ENCODE data around the gene SLC39A3.

The SLC39A3 gene

GRCh38 chr19:2740314-2740656 is 468 bp upstream of the SLC39A3 start:
- DNase-seq: no peak

DNA sequence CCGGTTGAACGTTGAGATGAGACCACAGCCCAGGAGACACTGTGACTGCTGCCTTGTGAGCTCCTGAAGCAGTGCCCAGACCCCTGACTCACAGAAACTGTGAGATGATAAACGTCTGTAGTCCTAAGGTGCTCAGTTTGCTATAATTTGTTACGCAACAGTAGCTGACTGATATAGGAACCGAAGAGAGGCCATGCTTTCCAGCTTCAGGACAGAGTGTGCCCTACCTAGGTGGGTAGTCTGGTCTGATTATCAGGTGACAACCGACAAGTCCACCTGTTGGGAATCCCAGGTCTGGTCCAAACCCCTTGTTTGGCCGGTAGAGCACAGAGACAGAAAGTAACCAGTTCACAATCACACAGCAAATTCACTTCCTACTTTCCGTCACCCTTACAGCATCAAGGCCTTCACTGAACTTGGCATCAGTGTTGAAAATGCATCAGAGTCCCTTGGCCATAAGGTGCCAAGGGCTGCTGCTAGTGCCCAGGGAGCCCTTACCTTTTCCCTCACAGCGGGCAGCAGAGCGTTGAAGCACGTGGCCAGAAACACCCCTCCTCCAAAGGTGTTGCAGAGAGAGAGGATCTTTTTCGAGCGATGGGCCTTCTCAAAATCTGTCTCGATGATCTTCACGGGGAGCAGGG is 3.1 kb downstream of the SLC39A3 start:
- no peak for DNase-seq

GRCh38 chr19:2735374-2735773 is 4.4 kb downstream of the SLC39A3 start:
- no peak for DNase-seq

GRCh38 chr19:2734589-2735288 is 5.1 kb downstream of the SLC39A3 start:
- DNase-seq: no peak

GRCh38 chr19:2733930-2734588 is 5.8 kb downstream of the SLC39A3 start:
- DNase-seq: no peak

- DNase-seq: no peak
These were observed 6.9 kb downstream of the SLC39A3 start for GRCh38 chr19:2732883-2733282.

- no peak for DNase-seq
These were observed 7.6 kb downstream of the SLC39A3 start for GRCh38 chr19:2732157-2732725.

DNA sequence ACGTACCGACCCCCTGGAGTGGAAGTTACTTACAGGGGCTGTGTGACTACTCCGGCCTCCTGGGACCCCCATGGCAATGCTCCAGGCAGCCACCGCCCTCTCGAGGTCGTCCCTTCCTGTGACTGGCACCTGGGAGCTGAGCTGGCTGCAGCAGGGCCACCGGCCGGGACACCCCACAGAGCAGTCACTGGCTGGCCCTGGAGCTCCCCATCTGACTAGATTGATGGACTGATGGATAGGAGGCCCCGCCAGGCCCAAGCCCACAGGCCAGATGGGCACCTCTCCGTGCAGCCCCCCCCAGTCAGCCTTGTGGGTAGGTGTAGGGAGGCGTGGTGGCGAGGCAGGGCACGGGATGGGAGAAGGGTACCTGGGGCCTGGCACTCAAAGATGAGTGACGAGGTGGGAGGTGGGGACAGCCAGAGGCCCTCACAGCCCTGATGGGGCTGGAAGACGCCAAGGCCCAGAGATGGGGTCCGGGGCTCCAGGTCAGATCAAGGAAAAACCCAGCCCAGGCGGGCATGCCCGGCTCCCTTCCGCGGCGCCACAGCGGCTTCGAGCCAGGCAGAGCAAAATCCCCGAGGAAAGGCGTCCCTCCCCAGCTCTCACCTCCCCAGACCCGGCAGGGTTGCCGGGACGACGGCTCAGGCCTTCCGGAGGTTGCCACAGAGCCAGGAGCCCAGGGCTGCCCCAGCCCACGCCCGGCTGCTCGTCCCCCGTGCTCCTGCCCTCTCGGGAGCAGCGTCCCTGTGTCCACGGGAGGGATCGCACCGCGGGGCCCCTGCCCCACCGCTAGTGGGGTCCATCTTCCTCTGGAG is 8.4 kb downstream of the SLC39A3 start:
- DNase-seq: no peak

DNA sequence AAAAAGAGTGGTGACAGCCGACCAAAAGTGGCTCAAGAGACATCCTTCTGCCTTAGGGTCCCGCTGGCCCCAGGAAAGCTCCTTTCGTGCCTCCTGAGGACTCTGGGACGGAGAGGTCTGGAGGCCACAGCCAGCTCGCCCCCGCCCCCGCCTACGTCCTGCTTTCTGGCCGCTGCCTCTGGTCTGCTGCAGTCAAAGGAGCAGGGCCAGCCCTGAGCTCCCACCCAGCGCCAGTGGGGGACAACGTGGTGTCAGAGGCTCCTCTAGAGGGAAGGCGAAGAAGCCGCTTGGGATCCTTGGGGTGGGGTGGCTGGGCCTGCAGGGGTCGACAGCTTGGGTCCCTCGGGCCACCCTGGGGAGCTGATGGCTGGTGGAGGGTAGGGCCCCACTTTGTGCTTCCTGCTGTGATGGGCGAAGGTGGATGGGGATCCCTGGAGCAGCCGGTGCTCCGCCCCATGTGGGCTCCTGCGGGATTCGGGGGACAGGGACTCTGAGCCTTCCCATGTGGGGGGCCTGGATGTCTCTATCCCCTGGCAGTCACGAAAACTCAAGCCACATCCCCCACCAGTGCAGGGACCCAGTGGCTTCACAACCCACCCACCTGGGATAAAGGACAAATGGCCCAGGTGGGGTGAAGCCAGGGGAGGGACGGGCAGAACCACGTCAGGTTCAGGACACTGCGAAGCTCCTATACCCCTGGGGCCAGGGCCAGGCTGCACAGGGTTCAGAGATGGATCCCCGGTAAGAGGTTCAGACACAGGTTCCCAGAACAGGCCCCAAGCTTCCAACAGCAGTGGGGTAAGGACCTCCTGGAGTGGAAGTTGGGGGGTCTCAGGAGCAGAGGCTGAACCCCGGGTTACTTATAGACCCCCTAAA is 9.6 kb downstream of the SLC39A3 start:
- no peak for DNase-seq

- no peak for DNase-seq
These were observed 10.9 kb downstream of the SLC39A3 start for GRCh38 chr19:2728783-2729387.

DNA sequence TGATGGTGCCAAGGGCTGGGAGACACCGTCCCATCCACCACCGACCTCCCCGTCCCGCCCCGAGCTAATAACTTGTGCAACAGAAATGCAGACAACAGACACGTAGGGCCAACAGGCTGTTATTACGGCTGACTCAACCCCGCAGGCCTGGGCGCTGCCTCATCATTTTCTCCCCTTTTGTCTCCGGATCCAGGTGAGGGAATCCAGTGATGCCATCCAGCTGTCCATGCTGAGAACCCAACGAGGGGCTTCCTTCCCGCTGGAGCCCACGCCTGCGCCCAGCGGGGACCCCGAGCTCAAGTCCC is 12.2 kb downstream of the SLC39A3 start:
- no peak for DNase-seq

- no peak for DNase-seq
These were observed 12.7 kb downstream of the SLC39A3 start for GRCh38 chr19:2726904-2727639.

GRCh38 chr19:2726160-2726855 is 13.5 kb downstream of the SLC39A3 start:
- DNase-seq: no peak

DNA sequence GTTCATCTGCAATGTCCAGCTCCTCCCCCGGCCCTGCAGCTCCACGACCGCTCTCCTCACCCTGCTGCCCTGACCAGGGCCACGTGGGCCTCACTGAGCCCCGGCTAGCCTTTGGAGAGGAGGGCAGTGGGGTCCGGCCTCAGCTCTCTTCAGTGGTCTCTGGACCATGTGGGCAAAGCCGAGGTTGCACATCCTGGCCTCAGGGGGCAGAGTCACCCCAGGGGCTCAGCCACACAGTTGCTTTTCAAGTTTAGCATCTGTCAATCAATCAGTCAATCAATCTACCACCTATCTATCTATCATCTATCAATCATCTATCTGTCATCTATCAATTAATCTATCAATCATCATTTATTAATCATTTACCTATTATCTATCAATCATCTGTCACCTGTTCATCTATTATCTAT is 15.7 kb downstream of the SLC39A3 start:
- no peak for DNase-seq

- no peak for DNase-seq
These were observed 16.1 kb downstream of the SLC39A3 start for GRCh38 chr19:2723747-2724146.

DNA sequence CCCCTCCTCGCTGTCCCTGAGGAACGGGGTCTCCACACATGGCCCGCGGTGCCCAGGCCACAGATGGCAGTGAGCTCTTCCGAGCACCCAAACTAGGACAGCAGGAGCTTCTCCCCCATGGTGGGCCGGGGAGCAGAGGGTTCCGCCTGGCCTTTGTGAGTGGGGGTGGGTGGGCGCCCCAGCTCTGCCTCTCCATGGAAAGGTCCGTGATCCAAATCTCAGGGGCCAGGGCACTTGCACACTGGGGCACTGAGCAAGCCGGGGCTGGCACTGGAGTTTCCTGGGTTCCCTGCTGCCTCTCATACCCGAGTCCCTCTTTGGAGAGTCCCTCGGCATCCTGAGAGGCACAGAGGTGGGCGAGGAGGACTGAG is 16.5 kb downstream of the SLC39A3 start:
- no peak for DNase-seq

DNA sequence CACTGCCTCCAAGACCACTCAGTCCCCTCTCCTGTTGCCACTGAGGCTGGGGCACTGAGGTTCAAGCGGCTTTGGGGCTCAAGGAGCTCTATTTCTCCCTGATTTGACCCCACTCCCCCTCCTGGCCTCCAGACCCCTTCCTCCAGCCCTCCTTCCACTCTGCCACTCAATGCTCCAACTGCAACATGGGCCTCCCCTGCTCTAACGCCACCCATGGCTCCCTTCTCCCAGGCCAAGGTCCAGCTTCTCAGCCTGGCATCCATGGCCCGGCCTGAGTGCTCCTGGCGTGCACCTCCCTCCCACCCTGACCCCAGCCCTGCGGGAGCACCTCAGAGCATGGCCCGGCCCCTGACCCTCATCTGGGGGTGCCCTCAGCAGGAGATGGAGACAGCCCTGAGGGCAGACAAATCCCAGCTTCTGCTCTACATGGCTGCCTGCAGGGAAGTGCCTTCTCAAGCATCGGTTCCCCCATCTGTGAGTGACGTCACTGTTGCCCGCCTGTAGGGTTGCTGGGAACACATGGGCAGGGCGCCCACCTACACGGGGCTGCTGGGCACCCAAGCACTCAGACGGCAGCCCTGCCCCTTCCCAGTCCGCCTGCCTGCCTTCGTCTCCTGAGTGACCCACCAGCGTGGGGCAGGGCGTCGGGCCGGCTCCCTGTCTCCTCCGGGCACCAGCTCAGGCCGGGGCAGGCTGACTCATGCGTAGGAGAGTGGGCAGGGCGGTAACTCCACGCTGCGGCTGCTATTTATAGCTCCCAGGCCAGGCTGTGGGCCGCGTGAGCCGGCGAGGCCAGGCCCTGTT is 17.1 kb downstream of the SLC39A3 start:
- no peak for DNase-seq

- no peak for DNase-seq
These were observed 18.0 kb downstream of the SLC39A3 start for GRCh38 chr19:2721570-2722540.
